Adrenal gland (tissue), 5 donors: Measurements from ENCODE around the gene ARMC2.

Experiments used
- POLR2A ChIP-seq, 2 donors: fragments of 450-650 bp; IDR thresholded peaks; one replicate each; pipeline ENCODE4 v1.6.1; 2017; ENCODE audit warnings: antibody characterized with exemption in 2 of 2, mild to moderate bottlenecking in 2 of 2, moderate library complexity in 1 of 2
- TF ChIP-seq, protein P1 (sequence below), 6 experiments: fragments of 450-650 bp in 4 of 6; fragments of 200-600 bp in 2 of 6; sonication (generic) in 1 of 6; IDR thresholded peaks; 1 replicate in 5 of 6; 2 replicates in 1 of 6; pipeline versions ENCODE4 v1.5.1 to v1.8.0; 2016 to 2021; ENCODE audit warnings: antibody characterized with exemption in 6 of 6, mild to moderate bottlenecking in 2 of 6, moderate library complexity in 1 of 6
- donor health status: DM: no; HTN: no; CAD: no.

DNA sequence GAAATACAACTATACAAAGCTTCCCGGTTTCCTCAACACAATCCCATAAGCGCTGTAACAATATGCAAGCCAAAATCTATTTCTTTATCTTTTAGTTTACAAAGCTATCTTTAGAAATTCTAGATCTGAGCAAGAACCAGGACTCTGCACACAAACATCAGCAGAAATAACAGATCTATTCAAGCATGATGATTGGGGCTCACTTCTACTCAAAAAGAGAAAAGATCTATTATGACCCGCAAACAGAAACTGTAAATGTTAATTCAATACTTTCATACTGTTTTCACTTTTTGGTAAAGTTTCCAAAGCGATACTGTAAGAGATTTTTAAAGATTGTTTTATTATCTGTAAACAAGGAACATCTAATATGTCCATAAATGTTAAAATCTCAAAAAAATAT, 159.8 kb downstream of the ARMC2 start:
- TF ChIP-seq, protein P1, sequence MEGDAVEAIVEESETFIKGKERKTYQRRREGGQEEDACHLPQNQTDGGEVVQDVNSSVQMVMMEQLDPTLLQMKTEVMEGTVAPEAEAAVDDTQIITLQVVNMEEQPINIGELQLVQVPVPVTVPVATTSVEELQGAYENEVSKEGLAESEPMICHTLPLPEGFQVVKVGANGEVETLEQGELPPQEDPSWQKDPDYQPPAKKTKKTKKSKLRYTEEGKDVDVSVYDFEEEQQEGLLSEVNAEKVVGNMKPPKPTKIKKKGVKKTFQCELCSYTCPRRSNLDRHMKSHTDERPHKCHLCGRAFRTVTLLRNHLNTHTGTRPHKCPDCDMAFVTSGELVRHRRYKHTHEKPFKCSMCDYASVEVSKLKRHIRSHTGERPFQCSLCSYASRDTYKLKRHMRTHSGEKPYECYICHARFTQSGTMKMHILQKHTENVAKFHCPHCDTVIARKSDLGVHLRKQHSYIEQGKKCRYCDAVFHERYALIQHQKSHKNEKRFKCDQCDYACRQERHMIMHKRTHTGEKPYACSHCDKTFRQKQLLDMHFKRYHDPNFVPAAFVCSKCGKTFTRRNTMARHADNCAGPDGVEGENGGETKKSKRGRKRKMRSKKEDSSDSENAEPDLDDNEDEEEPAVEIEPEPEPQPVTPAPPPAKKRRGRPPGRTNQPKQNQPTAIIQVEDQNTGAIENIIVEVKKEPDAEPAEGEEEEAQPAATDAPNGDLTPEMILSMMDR (IDR thresholded peaks at IDR 0.05): no peak
- no peak for TF ChIP-seq POLR2A (IDR thresholded peaks at IDR 0.05)
